ENCODE results near the gene PRKD3.

Gene PRKD3

DNA sequence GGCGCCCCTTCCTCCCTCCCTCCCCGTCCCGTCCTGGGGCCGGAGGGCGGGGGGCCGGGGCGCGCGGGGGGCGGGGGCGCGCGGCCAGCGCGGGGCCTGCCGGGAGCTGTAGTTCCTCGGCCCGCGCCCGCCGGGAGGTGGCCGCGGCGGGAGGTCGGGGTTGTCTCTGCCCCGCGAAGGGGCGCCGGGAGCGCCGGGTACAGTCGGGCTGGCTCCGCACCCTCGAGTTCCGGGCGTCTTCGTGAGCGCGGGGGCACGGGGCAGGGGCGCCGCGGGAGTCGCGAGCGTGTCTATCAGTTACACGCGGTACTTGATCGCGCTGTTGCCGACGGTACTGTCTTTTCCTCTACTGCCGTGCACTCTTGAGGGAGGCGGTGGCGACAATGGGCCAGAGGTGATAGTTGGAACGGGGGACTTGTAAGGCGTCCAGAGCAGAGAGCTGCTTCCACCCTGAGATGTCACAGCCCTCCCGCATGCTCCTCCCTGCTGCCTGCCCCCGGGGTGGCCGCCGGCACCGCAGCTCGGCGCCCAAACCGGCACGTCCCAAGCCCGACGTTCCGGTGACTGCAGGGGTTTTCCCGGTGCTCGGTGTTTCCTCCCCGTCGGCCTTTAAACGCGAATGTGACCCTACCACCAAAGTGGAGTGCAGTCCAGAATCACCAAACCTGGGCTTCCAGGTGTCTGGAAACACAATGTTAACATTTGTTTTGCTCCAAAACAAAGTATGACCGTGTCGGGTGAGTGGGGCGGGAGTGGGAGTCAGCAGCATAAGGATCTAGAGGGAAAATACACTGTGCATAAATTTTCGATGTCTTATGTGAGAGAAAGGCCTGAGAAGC, at the start of gene PRKD3:
PRKD3 (minus strand) TSS at position 48 of the 839 bp plus-strand sequence. CDS start 8,309 bp downstream, outside the sequence.
- peak; percentile 66 for DNase-seq (ENCODE audit: low read depth)

DNA sequence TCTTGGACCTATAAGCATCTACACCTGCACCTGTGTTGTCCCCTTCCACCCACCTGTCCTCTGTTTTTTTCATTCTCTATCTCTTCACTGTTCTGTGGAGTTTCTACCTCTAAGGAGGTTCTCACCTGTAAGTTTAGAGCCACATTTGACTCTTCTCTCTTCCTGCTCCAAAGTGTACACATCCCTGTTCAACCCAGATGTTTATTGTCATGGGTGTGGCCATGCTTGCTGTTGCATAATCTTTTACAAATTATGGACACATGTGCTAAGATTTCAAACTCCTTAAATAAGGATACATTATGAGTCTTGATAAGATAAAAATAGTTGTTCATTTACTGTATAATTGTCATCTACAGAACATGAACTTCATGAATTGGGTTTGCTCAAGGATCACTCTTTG, 47.4 kb upstream of the PRKD3 start:
- no peak for DNase-seq (ENCODE audit: low read depth)

GRCh38 chr2:37370666-37371065, 46.0 kb upstream of the PRKD3 start:
- no peak for DNase-seq (ENCODE audit: low read depth)

DNA sequence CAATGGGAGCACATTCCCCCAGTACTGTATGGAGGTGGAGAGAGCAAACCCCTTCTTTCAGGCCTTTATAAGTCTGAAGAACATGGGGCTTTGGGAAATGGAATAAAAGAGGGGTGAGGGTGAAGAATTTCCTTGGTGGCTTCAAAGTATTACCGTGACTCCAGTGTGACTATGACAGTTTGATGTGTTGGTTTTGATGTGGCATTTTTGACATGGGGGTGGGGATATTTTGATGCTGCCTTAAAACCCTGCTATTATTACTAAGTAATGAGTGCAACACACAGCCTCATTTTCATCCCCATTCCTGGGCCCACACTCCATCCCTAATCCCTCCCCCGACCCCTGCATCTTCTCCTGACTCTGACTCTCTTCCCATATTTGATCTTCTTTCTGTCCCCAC, 43.4 kb upstream of the PRKD3 start:
- no peak for DNase-seq (ENCODE audit: low read depth)

DNA sequence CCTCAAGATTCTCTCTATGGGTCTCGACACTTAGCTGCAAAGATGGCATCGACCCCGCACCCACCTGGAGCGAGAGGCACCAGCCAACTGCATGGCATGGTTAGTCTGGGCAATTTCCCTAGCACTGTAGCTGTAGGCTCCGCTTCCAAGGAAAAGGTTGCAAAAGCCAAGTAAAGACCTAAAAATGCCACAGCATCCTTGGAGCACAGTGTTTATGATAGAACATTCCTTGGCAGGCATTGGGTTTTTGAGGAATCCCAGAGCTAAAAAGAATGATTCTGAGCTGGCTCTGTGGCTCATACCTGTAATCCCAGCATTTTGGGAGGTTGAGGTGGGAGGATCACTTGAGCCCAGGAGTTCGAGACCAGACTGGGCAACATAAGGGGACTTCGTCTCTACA, 42.7 kb upstream of the PRKD3 start:
- no peak for DNase-seq (ENCODE audit: low read depth)

DNA sequence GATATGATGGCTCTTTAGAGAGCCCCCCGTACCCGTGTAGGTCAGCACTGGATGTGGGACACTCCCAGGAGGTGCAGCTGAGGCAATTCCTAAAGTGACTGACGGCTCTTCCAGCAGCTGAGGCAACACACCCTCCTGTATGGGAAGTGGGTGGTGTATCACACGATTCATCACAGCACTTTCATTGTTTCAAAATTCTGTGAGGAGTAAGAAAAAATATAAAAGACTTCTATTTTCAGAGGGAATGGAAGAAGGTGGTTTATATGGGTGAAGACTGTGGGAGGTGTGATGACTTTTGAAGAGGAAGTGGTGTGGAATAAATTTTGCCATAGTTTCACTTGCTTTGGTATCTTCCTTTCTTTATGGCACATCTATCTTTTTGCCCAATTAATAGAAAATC, 42.1 kb upstream of the PRKD3 start:
- no peak for DNase-seq (ENCODE audit: low read depth)

DNA sequence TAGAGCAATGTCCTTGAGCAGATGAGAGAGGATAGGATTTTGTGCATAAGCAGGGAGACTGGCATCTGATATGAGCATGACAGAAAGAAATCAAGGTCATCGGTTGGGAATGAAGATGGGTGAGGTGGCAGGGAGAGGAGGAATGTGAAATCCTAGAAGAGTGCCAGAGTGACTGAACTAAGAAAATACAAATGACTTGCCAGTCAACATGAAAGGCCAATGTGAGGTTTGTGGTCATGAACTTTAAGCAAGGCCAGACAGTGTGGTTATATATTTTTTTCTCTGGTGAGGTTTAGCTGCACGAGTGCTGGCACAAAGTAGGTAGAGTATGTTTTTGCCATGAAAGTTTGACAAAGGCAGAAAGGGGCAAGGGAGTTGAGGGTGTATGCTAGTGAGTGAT, 41.0 kb upstream of the PRKD3 start:
- DNase-seq (ENCODE audit: low read depth) = no peak

GRCh38 chr2:37364351-37364750, 39.7 kb upstream of the PRKD3 start:
- DNase-seq (ENCODE audit: low read depth) = no peak

- no peak for DNase-seq (ENCODE audit: low read depth)
Measured at GRCh38 chr2:37361994-37362698, 37.5 kb upstream of the PRKD3 start.

DNA sequence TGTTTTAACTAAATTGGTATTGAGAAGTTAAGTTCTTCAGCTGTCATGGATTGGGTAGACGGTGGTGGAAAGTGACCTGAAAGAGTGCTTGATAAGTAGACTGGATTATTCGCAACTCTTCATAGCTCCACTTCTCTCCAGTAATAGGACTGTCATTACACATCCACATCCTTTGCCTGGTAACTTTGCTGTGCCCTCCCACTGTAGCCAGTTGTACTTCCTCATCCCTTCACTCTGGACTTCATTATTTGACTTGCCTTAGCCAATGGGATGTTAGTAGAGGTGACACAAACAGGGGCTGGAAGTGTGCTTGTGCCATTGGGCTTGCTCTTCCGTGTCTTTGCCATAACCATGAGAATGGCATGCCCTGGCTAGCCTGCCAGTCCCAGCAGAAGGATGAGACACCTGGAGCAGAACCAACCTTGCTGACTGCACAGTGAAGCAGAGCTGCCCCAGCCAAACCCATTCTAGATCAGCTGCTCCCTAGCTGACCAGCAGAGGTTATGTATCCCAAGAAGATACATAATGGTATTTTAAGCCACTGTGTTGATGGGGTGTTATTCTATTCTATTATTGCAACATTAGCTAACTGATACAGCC, 36.7 kb upstream of the PRKD3 start:
- no peak for DNase-seq (ENCODE audit: low read depth)

DNA sequence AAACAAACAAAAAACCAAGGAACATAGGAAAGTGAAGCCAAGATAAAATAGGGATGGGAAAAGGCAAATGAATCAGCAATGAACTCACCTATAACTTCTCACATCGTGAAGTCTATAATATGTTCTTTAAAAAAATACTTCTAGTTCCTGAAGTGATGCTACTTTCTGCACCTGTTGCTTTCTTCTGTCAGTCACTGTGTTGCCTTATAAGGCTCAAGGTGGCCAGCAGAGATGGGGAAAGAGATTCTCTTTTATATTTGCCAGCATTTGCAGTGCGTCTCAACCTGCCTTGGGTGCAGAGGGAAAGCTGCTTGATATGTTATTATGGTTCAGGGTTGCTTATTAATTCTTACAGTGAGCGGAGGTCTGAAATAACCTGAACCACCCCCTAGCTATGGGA, 33.8 kb upstream of the PRKD3 start:
- no peak for DNase-seq (ENCODE audit: low read depth)

DNA sequence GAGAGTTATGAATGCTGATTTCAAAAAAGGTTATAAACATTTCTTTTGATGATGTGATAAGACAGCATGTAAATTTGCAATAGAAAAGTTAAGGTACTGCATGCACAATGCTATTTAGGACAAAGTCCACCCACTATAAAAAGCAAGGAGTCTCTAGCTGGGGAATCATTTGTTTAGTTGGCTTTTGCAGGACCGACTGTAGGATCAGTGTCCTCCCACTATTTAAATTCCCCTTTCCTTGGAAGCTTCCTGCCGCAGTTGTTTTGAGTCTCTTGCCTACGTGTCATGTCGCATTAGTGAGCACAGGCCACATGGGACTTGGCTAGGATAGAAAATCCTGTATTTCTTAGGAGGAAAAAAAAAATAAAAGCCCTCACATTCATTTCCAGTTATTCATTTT, 32.9 kb upstream of the PRKD3 start:
- no peak for DNase-seq (ENCODE audit: low read depth)

- no peak for DNase-seq (ENCODE audit: low read depth)
Measured at GRCh38 chr2:37357069-37357468, 32.4 kb upstream of the PRKD3 start.

GRCh38 chr2:37356299-37356698, 31.7 kb upstream of the PRKD3 start:
- DNase-seq (ENCODE audit: low read depth) = no peak

DNA sequence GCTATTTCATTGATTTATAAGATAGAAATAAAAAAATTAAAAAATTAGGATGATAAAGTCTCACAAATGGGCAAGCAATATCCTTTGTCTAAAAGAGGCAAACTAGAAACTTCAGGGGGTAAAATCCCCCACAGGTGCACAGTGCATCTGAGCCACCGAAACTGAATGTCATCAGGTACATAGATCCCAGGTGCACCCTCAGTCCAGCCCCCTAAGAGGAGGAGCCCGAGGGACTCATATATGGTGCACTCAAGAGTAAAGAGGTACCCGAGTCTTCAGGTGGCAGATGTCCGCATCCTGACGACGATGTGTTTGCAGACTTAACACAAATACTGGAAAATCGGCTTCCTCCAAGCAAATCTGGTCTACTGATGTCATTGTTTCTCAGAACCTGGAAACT, 31.1 kb upstream of the PRKD3 start:
- DNase-seq (ENCODE audit: low read depth) = no peak

- DNase-seq (ENCODE audit: low read depth) = no peak
Measured at GRCh38 chr2:37354531-37354930, 29.9 kb upstream of the PRKD3 start.

GRCh38 chr2:37350034-37350433, 25.4 kb upstream of the PRKD3 start:
- DNase-seq (ENCODE audit: low read depth) = no peak

DNA sequence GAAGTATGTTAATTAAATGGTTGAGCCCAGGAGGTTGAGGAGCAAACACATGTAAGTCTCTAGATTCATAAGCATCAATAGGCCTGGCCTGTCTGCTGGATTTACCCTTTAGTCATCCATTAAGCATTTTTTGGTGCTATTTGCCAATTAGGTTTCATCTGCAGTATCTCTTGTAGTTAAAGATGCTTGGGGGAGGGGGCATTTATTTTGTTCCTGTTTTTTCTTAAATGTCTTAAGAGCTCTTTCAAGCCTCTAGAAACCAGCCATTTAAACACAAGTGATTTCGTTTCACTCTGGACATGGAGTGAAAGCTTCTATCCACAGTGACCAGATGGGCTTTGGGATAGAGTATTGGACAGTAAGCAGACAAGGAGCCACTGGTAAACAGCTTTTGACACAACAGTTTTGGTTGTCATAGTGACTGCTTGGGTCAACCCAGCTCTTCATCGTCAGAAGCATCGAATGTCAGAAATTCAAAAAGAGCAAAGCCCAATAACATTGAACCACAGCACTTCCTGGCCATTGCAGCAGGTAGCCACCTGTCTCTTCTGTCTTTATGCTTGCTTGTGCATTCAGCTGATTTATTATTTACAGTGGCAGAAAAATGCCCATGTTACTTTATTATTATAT, 24.7 kb upstream of the PRKD3 start:
- DNase-seq (ENCODE audit: low read depth) = no peak

GRCh38 chr2:37348155-37348554, 23.5 kb upstream of the PRKD3 start:
- DNase-seq (ENCODE audit: low read depth) = no peak

- DNase-seq (ENCODE audit: low read depth) = peak; percentile 55
Measured at GRCh38 chr2:37344453-37345361, 20.1 kb upstream of the PRKD3 start, which contains the start of gene QPCT. QPCT (plus strand) TSS chr2:37344630; CDS start chr2:37344732, 102 bp downstream.
